Spleen (tissue), 11 donors: ENCODE results near the gene PARD3. TPM values are rescaled to one million over a fixed set of nuclear protein-coding genes. Genes with fewer than 3 reads are reported as not detected.

Experiments used
- DNase-seq: peaks from one replicate; pipeline ENCODE4 v3.0.0-alpha.2; 2020
- H3K27ac ChIP-seq, 8 donors: fragments of 200-600 bp; sonication (generic) in 7 of 8; 1 replicate in 4 of 8; 2 replicates in 4 of 8; pipeline versions ENCODE4 v1.5.0 to v1.8.0; 2016 to 2021; ENCODE audit warnings: inconsistent platforms in 4 of 8, mild to moderate bottlenecking in 4 of 8, moderate library complexity in 1 of 8
- H3K27me3 ChIP-seq, 7 donors: fragments of 200-600 bp; sonication (generic) in 6 of 7; replicated peaks in 1 of 7; 1 replicate in 4 of 7; 2 replicates in 3 of 7; pipeline versions ENCODE4 v1.5.0 to v1.8.0; 2016 to 2021; ENCODE audit warnings: inconsistent platforms in 3 of 7, mild to moderate bottlenecking in 1 of 7
- H3K36me3 ChIP-seq, 6 donors: fragments of 200-600 bp; sonication (generic) in 5 of 6; 1 replicate in 4 of 6; 2 replicates in 2 of 6; pipeline versions ENCODE4 v1.5.0 to v1.8.0; 2016 to 2021; ENCODE audit warnings: inconsistent platforms in 2 of 6
- H3K4me1 ChIP-seq, 6 donors: fragments of 200-600 bp; sonication (generic) in 5 of 6; 1 replicate in 3 of 6; 2 replicates in 3 of 6; pipeline versions ENCODE4 v1.5.0 to v1.8.0; 2016 to 2021; ENCODE audit warnings: inconsistent platforms in 3 of 6
- H3K4me3 ChIP-seq, 8 donors: fragments of 200-600 bp; sonication (generic) in 7 of 8; 1 replicate in 4 of 8; 2 replicates in 4 of 8; pipeline versions ENCODE4 v1.5.0 to v1.8.0; 2016 to 2021; ENCODE audit warnings: inconsistent platforms in 4 of 8, mild to moderate bottlenecking in 4 of 8, moderate library complexity in 2 of 8
- H3K9me3 ChIP-seq, 8 donors: fragments of 200-600 bp; sonication (generic) in 7 of 8; 1 replicate in 4 of 8; 2 replicates in 4 of 8; pipeline versions ENCODE4 v1.5.0 to v1.8.0; 2016 to 2021; ENCODE audit warnings: inconsistent platforms in 4 of 8
- CTCF ChIP-seq, 11 experiments: fragments of 200-600 bp in 7 of 11; fragments of 450-650 bp in 4 of 11; sonication (generic) in 4 of 11; IDR thresholded peaks in 8 of 11; conservative IDR thresholded peaks in 3 of 11; 1 replicate in 7 of 11; 2 replicates in 4 of 11; pipeline versions ENCODE4 v1.4.0 to v1.8.0; 2016 to 2021; ENCODE audit warnings: antibody characterized with exemption in 11 of 11, inconsistent platforms in 4 of 11, mild to moderate bottlenecking in 1 of 11
- POLR2A ChIP-seq, 3 donors: fragments of 450-650 bp; IDR thresholded peaks; one replicate each; pipeline ENCODE4 v1.5.1; 2017; ENCODE audit warnings: antibody characterized with exemption in 3 of 3, mild to moderate bottlenecking in 1 of 3
- POLR2AphosphoS5 ChIP-seq, 3 donors: sonication (generic); formaldehyde crosslinking; IDR thresholded peaks; one replicate each; pipeline ENCODE4 v1.5.1; 2017; ENCODE audit warnings: antibody characterized with exemption in 3 of 3
- WGBS, 5 donors: extraction: QIAGEN DNeasy Blood & Tissue Kit in 3 of 5; methylation state at CpG; one replicate each; pipeline versions ENCODE4 v1.1.5 to v1.1.7; 2013 to 2018; 5-methylcytosine and 5-hydroxymethylcytosine counted together
- intact Hi-C: fragments of 100-400 bp; cut with DNase I; formaldehyde crosslinking; loops from one replicate; pipeline ENCODE4 v1.15.0; 2023; ENCODE audit warnings: low total_unique reads
- polyA plus RNA-seq, 3 donors: library from polyadenylated mRNA; stranded (reverse); fragments of 200-250 nt; gene quantifications; one replicate each; pipeline ENCODE4 v1.2.1, GENCODE V29; 2013
- total RNA-seq, 7 donors: library from RNA; depleted of rRNA in 3 of 7; stranded (reverse); fragments of >200 nt in 3 of 7; fragmentation: NEBNext Ultra II Directional in 4 of 7; extraction: Animal tissue kit (Norgen Biotek cat#: 25700) in 4 of 7; gene quantifications; one replicate each; pipeline versions ENCODE4 v1.1.0 to v1.2.1, GENCODE V29; 2016 to 2021
- donor health status: healthy with polysubstance abuse.
- donor health status: DM: no; HTN: no; CAD: no; lungs with moderate emphysema.
- donor health status: DM: no; HTN: no; CAD: no.
- donor health status: Bipolar disorder and iron deficiency.
- donor health status: healthy.
- donor health status: DM: no; HTN: no; CAD: no.
- donor health status: DM: yes; HTN: yes; CAD: no.

The PARD3 gene
- total and polyA plus RNA-seq, 10 donors, result 2.8 to 18.9 (median 10.8) TPM

GRCh38 chr10:34114914-34115313, 700.2 kb downstream of the PARD3 start:
- H3K9me3 ChIP-seq, result no peaks in the 10 kb centered on the region
- no peaks in the 10 kb centered on the region for H3K27me3 ChIP-seq
- H3K27ac ChIP-seq, result no peak overlapping the region
- peaks cover 0 to 6% (median 0%) of the 10 kb centered on the region in 6 donors for H3K4me1 ChIP-seq
- intact Hi-C loops, result no loop called here
- no peak for TF ChIP-seq POLR2AphosphoS5 (IDR thresholded peaks at IDR 0.05)
- TF ChIP-seq POLR2A (IDR thresholded peaks at IDR 0.05), result no peak
- H3K4me3 ChIP-seq, result no peak overlapping the region
- 80 to 88% (median 85%) methylated on average over 10 of the region's 10 CpGs for WGBS, 5 donors
- H3K36me3 ChIP-seq, result no peaks in the 10 kb centered on the region
- DNase-seq, result no peak

GRCh38 chr10:34113504-34114225, 701.4 kb downstream of the PARD3 start:
- no peaks in the 10 kb centered on the region for H3K36me3 ChIP-seq
- H3K4me3 ChIP-seq, result no peak overlapping the region
- intact Hi-C loops, result no loop called here
- WGBS, 5 donors, result 73 to 83% (median 83%) methylated on average over 6 of the region's 6 CpGs
- peaks cover 0 to 6% (median 0%) of the 10 kb centered on the region in 6 donors for H3K4me1 ChIP-seq
- H3K27me3 ChIP-seq, result no peaks in the 10 kb centered on the region
- no peaks in the 10 kb centered on the region for H3K9me3 ChIP-seq
- DNase-seq, result no peak
- no peak overlapping the region for H3K27ac ChIP-seq
- TF ChIP-seq CTCF (IDR thresholded peaks at IDR 0.05 in 8 of 11, conservative IDR thresholded peaks at IDR 0.05 in 3 of 11) (no peak), POLR2AphosphoS5 (IDR thresholded peaks at IDR 0.05) (no peak), POLR2A (IDR thresholded peaks at IDR 0.05) (no peak)

GRCh38 chr10:34112171-34112782, 702.8 kb downstream of the PARD3 start:
- WGBS, 5 donors, result 74 to 85% (median 84%) methylated on average over 6 of the region's 6 CpGs
- Histone ChIP-seq H3K9me3 (no peaks in the 10 kb centered on the region), H3K4me3 (no peak overlapping the region), H3K27me3 (no peaks in the 10 kb centered on the region), H3K27ac (no peak overlapping the region), H3K36me3 (no peaks in the 10 kb centered on the region), H3K4me1 (peaks cover 0 to 6% (median 0%) of the 10 kb centered on the region in 6 donors)
- intact Hi-C loops, result no loop called here
- no peak for DNase-seq
- TF ChIP-seq CTCF (IDR thresholded peaks at IDR 0.05 in 8 of 11, conservative IDR thresholded peaks at IDR 0.05 in 3 of 11) (no peak), POLR2AphosphoS5 (IDR thresholded peaks at IDR 0.05) (no peak), POLR2A (IDR thresholded peaks at IDR 0.05) (no peak)

- Histone ChIP-seq H3K4me1 (peaks cover 0 to under 1% (median 0%) of the 10 kb centered on the region in 6 donors), H3K4me3 (no peak overlapping the region), H3K9me3 (peaks cover 0 to 2% (median 0%) of the 10 kb centered on the region in 8 donors), H3K27me3 (no peaks in the 10 kb centered on the region), H3K36me3 (no peaks in the 10 kb centered on the region), H3K27ac (no peak overlapping the region)
- 87 to 95% (median 92%) methylated on average over 10 of the region's 10 CpGs for WGBS, 5 donors
- DNase-seq, result no peak
- TF ChIP-seq POLR2AphosphoS5 (IDR thresholded peaks at IDR 0.05) (no peak), CTCF (IDR thresholded peaks at IDR 0.05 in 8 of 11, conservative IDR thresholded peaks at IDR 0.05 in 3 of 11) (no peak), POLR2A (IDR thresholded peaks at IDR 0.05) (no peak)
- intact Hi-C loops, result no loop called here
Measured at GRCh38 chr10:34111179-34111578, 703.9 kb downstream of the PARD3 start.
